Raji (cell line): ENCODE data around the gene DNM2.

ENCODE experiments used
- POLR2A ChIP-seq: IDR thresholded peaks from 2 replicates; pipeline ENCODE4 v1.6.1; 2011; ENCODE audit warnings: low read depth, low read length, control low read depth; ENCODE audit not compliant: insufficient read depth

Gene DNM2

DNA sequence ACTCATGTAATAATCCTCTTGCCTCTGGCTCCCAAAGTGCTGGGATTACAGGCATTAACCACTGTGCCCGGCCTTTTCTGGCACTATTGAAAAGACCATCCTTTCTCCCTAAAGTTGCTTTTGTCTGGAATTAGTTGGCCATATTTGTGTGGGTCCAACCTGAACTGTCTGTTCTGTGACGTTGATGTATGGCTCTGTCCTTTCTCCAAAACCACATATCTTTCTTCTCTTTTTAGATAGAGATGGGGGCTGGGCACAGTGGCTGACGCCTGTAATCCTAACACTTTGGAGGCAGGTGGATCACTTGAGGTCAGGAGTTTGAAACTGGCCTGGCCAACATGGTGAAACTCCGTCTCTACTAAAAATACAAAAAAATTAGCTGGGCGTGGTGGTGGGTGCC is 17.9 kb downstream of the DNM2 start:
- no peak for TF ChIP-seq POLR2A

DNA sequence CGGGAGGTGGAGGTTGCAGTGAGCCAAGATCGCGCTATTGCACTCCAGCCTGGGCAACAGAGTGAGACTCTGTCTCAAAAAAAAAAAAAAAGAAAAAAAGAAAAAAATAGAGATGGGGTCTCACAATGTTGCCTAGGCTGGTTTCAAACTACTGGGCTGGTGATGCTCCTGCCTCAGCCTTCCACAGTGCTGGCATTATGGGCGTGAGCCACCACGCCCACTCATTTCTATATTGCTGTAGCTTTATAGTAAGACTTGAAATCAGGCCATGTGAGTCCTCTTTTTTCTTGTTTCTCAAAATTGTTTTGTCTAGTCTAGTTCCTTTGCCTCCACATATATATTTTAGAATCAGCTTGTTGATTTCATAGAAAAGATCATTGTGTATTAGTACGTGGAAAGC is 18.3 kb downstream of the DNM2 start:
- no peak for TF ChIP-seq POLR2A

DNA sequence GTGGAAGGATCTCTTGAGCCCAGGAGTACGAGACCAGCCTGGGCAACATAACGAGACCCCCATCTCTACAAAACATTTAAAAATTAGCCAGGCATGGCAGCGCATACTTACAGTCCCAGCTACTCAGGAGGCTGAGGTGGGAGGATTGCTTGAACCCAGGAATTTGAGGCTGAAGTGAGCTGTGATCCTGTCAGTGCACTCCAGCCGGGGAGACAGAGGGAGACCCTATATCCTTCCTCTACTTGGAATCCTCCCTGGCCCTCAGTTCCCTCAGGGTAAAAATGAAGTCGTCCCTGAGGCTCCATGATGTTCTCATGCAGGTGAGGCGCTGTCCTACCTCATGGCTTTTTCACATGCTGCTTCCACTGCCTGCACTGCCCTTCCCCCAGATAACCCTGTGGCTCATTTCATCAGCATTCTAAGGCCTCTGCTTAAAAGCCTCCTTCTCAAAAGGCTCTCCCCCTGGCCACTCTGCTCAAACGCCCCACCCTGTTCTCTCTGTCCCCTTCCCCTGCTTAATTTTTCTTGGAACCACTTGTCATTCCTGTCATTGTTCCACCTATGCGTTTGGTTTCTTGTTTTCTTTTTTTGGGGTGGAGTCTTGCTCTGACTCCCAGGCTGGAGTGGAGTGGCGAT is 19.2 kb downstream of the DNM2 start:
- TF ChIP-seq POLR2A = no peak

DNA sequence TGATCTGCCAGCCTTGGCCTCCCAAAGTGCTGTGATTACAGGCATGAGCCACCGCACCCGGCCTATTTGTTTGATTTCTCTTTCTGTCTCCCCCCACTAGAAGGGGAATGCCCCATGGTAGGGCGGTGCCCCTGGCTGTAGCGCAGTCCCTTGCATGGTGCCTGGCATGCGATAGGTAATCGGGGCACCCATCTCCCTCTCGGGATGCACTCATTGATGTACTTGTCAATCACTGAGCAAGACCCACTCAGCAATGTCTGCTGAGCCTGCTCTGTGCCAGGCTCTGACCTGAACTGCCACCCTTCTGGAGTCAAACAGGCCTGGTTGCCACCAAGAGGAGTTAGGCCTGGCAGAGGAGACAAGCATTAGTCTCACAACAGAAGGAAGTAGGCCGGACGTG is 19.8 kb downstream of the DNM2 start:
- TF ChIP-seq POLR2A = no peak

DNA sequence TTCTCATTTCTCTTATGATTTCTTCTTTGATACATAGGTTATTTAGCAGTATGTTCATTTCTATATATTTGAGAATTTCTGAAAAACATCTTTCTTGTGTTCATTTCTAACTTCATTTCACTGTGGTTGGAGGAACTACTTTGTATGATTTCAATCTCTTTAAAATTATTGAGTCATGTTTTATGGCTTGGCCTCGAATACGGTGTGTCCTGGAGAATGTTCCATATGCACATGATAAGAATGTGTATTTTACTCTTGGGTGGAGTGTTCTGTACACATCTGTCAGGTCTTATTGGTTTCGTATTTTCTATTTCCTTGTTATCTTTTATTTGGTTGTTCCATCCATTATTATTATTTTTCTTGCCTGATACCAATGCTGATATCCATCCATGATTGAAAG is 22.9 kb downstream of the DNM2 start:
- TF ChIP-seq POLR2A = no peak

DNA sequence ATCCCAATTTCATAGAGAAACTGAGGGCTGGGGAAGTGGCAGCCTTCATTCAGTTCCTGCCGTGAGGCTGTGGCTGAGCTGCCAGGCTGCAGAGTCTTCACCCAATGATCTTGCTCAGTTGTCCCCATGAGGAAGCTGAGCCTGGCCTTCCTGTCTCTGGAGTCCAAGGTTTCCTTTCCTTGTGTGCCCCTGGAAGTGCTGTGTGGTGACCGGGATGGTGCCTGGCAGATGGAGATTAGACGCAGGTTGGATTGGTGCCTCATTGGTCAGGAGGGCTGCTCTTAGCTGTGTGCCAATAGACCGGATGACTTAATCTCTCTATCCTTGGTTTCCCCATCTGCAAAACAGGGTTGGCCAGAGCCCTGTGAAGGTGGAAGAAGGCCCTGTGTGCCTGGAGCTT is 24.6 kb downstream of the DNM2 start:
- no peak for TF ChIP-seq POLR2A

DNA sequence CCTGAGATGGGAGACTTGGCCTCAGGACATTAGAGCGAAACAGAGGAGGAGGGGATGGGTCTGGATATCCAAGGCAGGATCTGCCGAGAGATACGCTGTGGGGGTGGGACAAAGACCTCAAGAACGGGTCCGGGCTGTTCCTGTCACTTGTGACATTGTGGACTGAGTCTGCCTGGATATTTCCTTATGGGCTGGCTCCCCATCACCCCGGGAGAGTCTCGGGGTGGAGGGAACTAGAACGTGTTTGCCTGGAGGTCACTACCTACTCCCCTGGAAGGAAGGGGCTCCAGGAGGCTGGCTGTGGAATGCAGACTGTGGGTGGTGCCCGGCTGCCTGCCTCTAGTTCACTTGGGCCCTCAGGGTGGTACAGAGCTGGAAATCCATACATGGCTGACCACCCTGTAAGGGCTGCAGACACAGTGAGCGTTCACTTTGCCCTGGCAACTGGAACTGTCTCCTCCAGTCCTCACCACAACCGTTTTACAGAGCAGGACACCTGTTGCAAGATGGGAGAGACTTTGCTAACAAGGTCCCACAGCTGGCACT is 26.4 kb downstream of the DNM2 start:
- no peak for TF ChIP-seq POLR2A

DNA sequence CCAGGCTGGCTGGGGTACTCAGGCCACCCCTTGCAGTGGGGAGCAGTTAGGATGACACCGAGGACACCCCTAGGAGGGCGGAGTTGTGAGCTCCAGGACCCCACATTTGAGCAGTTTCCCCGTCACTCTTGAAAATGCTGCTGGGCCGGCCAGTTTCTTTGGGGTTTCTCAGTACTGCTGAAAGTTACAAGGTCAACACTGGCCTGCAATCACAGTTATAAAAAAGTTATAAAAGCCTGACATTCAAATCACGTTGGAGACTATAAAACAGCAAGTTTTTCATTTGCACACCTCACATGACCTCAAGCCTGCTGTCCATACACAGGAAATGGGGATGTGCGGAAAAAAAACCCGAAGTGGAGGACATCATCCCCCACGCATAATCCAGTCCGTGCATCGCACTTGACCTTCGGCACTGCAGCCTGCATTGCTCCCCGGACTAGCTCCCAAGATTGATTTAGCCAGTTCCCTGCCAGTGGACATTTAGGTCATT is 27.0 kb downstream of the DNM2 start:
- no peak for TF ChIP-seq POLR2A

DNA sequence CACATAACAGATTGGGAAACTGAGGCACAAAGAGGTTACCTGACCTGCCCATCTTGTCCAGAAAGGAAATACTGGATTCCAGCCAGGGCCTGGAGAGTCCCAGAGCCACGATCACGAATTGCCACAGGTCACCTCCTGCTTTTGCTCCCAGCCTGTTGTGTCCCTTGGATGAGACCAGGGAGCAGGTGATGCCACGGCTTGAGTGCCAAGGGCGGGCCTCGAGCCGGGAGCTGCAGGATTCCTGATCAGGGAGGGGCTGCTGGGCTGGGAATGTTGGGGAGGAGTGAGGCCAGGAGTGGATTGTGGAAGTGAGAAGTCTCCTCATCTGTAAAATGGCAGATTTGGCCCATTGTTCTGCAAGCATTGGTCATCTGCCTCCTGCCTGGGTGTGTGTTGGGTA is 29.4 kb downstream of the DNM2 start:
- TF ChIP-seq POLR2A = no peak

DNA sequence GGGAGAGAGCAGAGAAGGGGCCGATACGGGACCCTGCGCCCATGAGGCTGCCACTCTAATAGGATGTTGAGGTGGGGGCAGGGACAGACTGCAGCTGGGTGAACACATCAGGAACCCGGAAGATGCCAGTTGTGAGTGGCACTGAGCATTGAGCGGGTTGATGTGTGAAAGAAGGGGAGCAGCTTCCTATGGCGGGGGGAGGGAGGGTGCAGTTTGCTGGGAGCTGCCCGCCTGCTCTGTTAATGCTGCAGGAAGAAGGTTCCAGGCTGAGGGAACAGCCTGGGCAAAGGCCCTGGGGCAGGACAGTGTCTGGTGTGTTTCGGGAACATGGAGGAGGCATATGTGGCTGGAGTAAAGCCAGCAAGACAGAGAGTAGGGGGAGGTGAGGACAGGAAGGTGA is 29.8 kb downstream of the DNM2 start:
- TF ChIP-seq POLR2A = no peak

DNA sequence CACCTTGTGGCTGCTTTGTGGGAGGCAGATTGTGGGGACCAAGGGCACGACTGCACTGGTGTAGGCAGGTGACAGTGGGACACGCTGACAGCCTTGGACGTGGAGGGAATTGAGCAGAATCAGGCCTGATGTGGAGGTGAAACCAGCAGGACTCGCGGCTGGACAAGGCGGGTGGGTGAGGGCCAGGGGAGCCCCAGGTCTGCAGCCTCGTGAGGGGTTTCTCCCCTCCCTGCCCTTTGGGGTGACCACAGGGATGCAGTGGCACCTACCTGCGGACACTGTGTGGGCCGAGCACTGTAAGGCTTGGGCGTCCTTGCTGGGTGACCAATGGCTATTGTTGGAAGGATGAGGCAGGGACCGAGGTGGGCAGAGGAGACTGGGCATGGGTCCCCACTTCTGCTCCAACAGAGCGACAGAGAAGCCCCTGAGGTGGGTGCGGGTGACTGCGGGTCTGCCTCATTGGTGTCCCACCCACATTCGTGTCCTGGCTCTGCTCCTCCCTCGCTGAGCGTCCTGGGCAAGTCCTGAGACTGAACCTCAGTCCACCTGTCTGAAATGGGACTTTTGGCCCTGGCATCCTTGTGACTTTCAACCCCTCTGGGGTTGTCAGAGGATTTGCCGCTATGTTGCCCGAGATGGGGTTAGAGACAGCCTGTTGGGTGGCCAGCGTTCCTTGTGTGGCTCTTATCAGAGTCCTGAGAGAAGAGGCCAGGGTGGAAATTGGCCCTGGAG is 30.5 kb downstream of the DNM2 start:
- no peak for TF ChIP-seq POLR2A

DNA sequence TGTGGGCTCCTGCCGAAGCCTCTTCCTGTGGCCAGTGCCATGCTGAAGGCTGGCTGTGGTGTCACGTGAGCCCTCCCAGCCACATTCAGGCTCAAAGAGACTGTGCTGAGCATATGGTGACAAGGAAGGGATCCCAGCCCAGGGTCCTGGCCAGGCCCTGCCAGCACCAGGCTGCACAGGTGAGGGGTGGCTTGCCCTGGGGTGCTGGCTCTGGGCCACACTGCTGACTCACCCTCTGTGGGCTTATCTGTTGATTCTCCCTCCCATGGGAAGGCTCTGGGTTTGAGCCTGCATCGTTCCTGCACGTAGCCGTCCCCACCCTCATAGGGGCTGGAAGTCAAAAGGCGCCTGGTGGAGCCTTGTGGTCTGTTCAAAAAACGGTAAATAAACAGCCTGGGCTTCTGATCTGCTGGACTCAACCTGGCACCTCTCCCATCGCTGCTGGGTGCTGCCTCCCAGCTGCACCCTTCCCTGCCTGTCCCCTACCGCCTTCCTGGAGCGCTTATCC is 31.1 kb downstream of the DNM2 start:
- no peak for TF ChIP-seq POLR2A

DNA sequence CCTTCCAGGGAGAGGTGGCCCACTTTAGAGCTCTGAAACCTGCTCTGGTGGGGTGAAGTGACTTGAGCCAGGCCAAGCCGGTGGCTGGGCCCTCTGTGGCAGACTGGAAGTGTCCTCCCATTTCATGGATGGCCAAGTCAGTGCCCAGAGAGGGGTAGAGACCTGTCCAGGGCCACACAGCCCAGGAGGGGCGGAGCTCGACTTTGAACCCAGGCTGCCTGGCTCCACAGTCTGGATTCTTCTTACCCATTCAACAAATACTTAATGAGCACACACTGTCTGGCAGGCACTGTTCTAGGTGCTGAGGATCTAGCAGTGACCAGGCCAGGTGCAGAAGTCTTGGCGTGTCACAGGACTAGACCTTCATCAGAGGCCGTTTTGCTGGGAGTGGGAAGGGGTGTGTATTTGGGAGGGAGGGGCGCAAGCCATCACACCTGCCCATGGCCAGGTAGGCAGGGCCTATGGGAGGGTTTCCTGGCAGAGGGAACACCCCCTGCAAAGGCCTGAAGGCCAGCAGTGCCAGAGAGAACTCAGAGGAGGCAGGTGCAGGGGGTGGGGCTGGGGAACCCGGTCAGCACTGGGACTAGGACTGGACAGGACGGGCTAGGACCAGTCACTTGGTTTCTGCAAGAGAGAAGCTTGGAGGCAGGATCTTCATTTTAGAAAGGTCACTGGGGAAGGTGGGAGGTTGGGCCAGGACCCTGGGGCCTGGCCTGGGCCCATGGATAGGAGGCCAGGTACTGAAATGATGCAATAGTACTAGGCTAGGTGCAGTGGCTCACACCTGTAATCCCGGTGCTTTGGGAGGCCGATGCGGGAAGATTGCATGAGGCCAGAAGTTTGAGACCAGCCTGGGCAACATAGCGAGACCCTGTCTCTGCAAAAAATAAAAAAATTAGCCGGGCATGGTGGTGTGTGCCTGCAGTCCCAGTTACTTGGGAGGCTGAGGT is 31.8 kb downstream of the DNM2 start:
- TF ChIP-seq POLR2A = no peak

DNA sequence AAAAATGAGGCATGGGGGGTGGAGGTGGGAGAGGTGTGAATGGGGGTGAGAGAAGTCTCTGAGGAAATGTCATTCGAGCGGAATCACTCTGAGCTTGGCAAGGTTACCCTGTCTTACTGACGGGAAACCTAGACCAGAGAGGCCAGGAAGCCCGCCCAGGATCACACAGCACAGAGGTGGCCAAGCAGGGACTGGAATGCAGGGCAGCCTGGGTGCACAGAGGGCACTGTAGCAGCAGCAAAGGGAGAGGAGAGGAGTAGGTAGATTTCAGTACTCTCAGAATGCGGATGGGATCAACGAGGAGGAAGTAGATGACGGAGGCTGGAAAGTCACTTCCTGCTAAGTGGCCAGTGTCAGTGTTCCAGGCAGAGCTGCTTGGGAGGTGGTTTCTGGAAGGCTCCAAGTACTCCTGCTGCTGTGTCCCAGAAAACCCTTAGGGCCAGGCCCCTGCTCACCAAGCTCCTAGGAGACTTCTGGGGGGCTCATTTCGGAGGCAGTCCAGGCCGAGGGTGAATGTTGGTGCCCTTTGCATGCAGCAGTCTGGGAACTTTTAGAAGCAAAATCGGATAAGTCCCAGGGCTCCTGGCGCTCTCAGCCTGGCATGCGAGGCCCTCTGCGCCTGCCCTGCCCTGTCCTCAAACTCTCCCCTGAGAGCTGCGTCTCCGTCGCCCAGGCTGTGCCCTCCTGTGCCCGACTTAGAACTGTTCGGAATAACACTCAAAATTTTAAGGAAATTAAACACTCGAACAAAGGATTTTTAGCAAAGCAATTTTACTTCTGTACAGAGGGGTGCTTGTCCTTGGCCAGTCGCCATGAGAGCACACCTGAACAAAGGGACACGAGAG is 33.5 kb downstream of the DNM2 start:
- TF ChIP-seq POLR2A = no peak
